Measurements from ENCODE around the gene JUNB.
A peak's percentile ranks its signal among the peaks of the same experiment; 100 is the strongest.

Gene JUNB

DNA sequence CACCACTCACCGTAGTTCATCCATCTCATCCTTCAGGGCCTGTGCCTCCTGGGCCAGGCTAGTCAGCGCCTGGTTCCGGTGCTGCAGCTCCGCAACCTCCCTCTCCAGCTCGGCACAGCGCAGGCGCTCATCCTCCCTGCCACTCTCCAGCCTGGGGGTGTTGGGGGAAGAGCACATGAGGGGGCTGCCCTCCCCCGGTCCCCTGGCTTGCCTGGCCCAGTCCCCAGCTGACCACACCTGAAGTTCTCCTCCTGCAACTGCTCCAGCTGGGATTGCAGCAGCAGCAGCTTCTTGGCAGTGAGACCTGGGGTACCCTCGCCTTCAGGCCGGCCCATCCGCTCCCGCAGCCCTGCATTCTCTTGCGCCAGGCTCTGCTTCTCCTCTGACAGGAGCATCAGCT lies 20.4 kb upstream of the JUNB start:
- intact Hi-C loops (cut with DNase I): no loop called here
- no peak for DNase-seq

DNA sequence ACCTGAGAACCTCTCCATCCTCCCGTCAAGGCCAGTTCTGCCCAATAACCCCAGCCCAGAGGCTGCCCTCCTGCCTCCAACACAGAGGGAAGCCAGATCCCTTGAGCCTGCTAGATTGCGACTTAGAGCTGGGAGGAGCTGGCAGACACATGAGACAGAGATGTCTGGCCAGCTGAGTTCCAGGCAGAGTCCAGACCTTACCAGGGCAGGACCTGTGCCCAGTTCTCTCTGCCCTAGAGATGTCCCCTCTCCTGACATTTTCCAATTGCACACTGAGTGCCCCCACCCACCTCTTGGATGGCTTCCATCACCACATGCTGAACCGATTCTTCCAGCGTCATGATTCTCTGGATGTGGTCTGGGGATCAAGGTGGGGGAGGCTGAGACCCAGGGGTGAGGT lies 19.0 kb upstream of the JUNB start:
- intact Hi-C loops (cut with DNase I): no loop called here
- no peak for DNase-seq

- no peak for DNase-seq
- intact Hi-C loops (cut with DNase I): no loop called here
Observed at GRCh38 chr19:12773571-12773970, 17.7 kb upstream of the JUNB start.

DNA sequence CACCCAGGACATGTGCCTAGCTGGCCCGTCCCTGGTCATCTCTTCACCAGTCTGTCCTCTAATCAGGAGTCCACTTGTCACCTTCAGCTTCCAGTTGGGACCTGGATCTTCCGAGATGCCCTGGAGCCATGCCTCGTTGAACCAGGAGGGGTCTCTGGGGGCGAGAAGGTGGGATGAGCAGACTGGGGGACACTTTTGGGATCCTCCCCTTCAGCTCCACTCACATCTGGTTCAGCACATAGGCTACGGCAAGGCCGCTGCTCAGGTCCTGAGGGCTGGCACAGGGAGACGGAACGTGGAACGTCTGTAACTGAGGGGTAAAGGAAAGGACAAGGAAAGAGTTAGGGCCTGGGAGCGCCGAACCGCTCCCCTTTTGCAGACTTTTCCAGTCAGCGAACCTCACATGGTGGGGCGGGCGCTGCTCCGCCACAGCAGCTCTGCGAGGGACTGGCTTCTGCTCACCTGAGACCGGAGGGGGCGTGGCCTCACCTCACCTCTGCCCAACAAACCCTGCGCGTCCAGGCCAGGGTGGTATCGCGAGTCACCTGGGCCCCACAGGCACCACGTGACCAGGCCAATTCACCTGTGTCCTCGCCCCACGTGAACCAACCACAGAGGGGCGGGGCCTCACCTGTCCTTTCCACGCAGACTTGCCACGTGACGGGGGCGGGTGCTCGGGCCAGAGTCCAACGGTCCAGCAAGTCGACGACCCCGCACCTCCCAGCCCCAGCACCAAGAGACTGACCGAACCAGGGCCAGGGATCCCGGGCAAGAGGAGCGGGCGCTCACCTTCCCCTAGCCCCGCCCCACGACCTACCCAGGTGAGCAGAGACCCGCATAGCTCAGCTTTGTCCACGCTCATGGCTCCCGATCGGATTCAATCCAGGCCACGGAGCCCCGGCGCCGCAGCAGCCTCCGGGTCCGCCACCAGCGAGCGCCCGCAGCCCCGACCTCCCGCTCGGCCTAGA lies 16.4 kb upstream of the JUNB start, which contains the start of gene HOOK2:
TSS of gene HOOK2 (minus strand) at position 965 of the 968 bp plus-strand sequence. CDS start at position 862, 103 bp downstream.
- DNase-seq: peak in 33 of 42 donors; percentile 25 to 79 (median 60)
- intact Hi-C loops (cut with DNase I): no loop called here

- peak; percentile 58 to 93 (median 86) for DNase-seq
- intact Hi-C loops (cut with DNase I): loop anchor here (2.0 kb wide), 1 partner anchor 19 kb away; no protein-coding TSS in a partner anchor
Observed at GRCh38 chr19:12777217-12778016, 13.9 kb upstream of the JUNB start.

DNA sequence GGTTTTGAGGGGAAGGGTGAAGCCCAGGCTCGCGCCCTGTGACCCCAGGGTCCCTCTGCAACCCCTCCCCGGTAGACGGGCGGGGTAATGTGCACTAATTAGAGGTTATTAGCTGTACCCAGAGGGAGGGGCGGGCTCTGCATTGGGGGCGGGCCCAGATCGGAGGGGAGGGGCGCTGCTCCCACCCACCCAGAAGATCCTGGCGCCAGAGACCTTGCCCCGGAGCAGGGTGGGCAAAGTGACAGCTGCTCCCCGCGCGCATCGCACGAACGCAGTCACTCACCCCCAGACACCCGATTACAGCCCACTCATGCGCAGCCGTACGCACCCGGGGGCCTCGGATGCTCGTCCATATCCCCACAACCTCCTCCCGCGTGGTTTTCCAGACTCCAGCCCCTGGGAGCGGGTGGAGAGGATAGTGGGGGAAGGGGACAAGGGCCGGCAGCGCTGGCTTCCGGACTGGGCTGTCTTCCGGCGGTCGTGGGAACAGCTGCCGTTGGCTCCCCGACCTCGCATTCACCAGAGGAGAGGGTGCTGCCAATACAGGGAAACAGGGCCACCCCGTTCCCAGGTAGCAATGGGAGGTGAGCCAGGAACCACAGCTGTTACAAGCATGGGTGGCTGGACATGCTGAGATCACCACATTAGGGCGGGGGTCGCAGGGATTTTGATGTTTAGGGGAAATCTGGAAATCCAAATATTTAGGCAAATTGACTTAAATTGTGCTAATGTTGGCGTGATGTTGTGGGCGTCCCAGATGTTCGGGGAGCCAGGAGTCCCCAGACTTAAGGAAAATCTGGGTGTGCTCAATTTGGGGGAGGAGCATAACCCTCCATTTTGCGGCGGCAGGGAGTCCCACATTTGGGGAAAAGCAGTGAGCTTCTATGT lies 13.0 kb upstream of the JUNB start:
- intact Hi-C loops (cut with DNase I): no loop called here
- DNase-seq: peak in 38 of 42 donors; percentile 40 to 79 (median 62)

DNA sequence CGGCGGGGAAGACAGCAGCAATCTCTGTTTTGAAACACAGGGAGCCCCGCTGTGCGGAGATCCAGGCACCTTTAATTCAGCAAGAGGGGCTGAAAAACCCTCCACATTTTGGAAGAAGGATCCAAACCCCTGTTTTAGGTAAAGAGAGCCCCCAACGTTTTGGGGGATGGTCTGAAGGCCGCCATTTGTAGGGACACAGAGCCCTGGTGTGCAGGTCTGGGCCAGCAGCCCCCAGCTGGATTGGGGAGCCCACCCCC lies 12.5 kb upstream of the JUNB start:
- intact Hi-C loops (cut with DNase I): no loop called here
- no peak for DNase-seq

- intact Hi-C loops (cut with DNase I): no loop called here
- DNase-seq: peak in 9 of 42 donors; percentile 9 to 69 (median 41)
Observed at GRCh38 chr19:12779162-12779993, 11.9 kb upstream of the JUNB start.

DNA sequence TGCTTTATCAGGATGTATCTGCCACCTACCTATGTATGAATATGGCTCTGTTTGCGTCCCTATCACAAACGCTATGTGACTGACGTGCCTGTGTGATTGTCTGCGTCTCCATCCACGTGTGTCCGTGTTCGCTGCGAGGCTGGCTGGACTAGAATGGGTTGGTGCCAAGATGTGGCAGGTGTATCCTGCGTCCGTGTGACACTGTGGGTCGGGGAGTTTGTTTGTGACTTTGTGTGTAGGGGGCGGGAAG lies 9.2 kb upstream of the JUNB start:
- intact Hi-C loops (cut with DNase I): no loop called here
- DNase-seq: no peak

DNA sequence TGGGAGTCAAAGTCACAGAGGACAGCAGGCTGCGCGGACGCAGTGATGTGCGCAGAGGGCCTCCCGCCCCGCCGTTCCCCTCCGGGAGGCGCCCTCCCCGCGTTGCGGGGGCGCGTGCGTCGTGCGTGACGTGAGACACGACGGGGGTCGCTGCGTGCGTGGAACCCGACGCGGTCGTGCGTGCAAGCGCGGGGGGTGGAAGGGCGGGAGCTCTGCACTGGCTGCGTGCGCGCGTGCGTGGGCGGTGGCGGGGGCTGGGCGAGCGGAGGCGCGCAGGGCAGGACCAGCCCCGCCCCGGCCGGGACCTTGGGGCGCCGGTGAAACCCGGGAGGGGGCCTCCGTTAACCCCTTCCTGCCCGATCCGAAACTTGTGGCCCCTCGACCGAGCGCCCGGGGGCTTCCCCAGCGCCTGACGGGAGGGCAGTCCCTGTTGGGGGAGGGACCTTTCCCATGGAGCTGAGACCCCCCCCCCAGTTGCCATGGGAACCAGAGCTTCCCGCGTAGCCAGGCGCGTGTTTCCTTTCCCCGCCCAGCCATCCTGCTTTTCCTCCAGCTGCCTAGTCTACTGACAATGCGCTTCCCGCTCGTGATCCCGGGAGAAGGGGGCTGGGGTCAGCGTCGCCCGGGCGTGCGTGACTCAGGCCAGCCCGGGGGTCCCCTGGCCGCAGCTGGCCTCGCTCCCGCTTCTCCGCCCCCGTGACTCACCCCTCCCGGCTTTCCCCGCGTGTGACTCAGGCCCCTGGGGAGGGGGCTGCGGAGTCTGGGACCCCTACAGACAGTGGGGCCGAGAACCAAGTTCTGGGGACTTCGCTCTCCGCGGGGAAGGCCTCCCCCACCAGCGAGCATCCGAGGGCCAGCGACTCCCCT lies 8.6 kb upstream of the JUNB start:
- intact Hi-C loops (cut with DNase I): no loop called here
- peak; percentile 77 to 99 (median 95) for DNase-seq

DNA sequence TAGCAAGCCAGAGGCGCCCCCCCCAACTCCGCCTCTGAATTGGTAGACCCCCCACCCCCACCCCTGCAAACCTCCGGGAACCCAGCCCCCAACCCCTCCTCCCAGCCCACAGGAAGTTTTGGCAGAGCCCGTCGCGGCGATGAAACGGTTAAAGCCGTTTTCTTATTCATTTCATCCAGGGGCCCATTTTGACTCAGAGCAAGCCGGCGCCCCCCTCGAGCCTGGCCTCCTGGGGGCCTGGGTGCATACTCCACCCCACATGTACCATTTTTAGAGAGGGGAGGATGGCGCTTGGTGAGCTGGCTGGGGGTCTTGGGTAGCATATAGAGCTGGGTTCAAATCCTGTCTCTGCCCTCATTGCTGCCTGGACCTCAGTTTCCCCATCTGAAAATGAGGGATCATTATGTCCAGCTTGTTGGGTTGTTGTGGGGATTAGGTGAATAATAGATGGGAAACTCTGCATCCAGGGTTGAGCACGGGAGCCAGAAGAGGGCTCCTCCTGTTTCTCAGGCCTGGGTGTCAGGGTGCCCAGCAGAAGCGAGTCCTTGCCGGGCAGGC lies 7.9 kb upstream of the JUNB start:
- intact Hi-C loops (cut with DNase I): no loop called here
- DNase-seq: no peak

- DNase-seq: peak in 1 of 42 donors; percentile 23
- intact Hi-C loops (cut with DNase I): no loop called here
Observed at GRCh38 chr19:12783849-12784393, 7.4 kb upstream of the JUNB start.

DNA sequence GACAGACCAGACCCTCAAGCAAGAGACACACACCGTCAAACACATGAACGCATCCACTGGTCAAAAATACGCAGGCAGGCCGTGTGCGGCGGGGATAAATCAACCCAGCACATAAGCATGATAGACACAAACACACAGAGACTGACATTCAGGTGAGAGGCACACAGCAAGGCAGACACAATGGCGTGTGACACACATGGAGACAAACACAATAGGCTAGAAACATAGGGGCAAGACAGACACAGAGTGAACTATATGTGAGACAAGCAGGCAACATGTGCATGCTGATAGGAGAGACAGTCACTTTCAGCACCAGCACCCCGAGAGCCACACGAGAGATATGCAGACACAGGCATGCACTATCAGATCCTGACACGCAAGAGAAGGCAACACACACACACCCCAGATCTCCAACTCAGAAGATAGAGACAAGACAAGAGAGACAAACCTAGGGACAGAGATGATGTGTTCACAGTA lies 6.9 kb upstream of the JUNB start:
- DNase-seq: no peak
- intact Hi-C loops (cut with DNase I): no loop called here

DNA sequence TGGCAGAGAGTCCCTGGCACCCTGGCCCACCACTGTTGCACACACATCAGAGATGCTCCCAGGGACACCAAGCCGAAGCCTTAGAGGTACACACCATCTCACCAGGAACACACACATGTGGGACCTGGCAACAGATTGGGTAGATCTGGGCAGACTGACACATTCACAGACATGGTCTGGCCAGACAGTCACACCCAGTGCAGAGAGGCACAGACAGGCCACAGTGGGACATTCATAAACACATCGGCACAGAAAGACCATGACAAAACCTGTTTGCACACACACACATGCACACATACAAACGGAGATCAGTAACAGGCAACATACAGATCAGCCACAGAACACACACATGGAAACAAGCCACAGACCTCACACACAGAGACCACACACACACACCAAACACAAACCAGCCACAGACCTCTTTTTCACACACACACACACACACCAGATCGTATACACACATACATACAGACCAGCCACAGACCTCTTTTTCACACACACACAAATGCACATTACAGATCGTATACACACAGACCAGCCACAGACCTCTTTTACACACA lies 6.3 kb upstream of the JUNB start:
- no peak for DNase-seq

GRCh38 chr19:12785431-12786031 lies 5.8 kb upstream of the JUNB start:
- intact Hi-C loops (cut with DNase I): no loop called here

More for the DNA sequence above, 6.3 kb upstream of the JUNB start:
- intact Hi-C loops (cut with DNase I): no loop called here

More at GRCh38 chr19:12785431-12786031, 5.8 kb upstream of the JUNB start:
- peak in 9 of 42 donors; percentile 27 to 54 (median 44) for DNase-seq

All from head of caudate nucleus (tissue), 42 donors.